GM12801 (cell line): ENCODE data around the gene ARMC2.

Source experiments
- CTCF ChIP-seq: IDR thresholded peaks from one replicate; pipeline ENCODE4 v1.5.1; 2011; ENCODE audit warnings: control low read depth; ENCODE audit not compliant: insufficient read length; ENCODE audit errors: extremely low read depth

Gene ARMC2

GRCh38 chr6:108862479-108863191 is 14.4 kb downstream of the ARMC2 start:
- no peak for TF ChIP-seq CTCF

GRCh38 chr6:108866798-108867197 is 18.6 kb downstream of the ARMC2 start:
- TF ChIP-seq CTCF = no peak

- no peak for TF ChIP-seq CTCF
Observed at GRCh38 chr6:108868647-108869046, 20.4 kb downstream of the ARMC2 start.

GRCh38 chr6:108869876-108870275 is 21.7 kb downstream of the ARMC2 start:
- no peak for TF ChIP-seq CTCF

- no peak for TF ChIP-seq CTCF
Observed at GRCh38 chr6:108870357-108870756, 22.1 kb downstream of the ARMC2 start.

GRCh38 chr6:108872141-108872557 is 23.9 kb downstream of the ARMC2 start:
- no peak for TF ChIP-seq CTCF

- no peak for TF ChIP-seq CTCF
Observed at GRCh38 chr6:108872575-108872974, 24.4 kb downstream of the ARMC2 start.
